GM18526 (cell line): ENCODE measurements around the gene KIAA2012.

Experiments used
- POLR2A ChIP-seq: IDR thresholded peaks from 3 replicates; pipeline ENCODE4 v1.6.1; 2011; ENCODE audit not compliant: insufficient read length; ENCODE audit errors: extremely low read depth

Gene KIAA2012

DNA sequence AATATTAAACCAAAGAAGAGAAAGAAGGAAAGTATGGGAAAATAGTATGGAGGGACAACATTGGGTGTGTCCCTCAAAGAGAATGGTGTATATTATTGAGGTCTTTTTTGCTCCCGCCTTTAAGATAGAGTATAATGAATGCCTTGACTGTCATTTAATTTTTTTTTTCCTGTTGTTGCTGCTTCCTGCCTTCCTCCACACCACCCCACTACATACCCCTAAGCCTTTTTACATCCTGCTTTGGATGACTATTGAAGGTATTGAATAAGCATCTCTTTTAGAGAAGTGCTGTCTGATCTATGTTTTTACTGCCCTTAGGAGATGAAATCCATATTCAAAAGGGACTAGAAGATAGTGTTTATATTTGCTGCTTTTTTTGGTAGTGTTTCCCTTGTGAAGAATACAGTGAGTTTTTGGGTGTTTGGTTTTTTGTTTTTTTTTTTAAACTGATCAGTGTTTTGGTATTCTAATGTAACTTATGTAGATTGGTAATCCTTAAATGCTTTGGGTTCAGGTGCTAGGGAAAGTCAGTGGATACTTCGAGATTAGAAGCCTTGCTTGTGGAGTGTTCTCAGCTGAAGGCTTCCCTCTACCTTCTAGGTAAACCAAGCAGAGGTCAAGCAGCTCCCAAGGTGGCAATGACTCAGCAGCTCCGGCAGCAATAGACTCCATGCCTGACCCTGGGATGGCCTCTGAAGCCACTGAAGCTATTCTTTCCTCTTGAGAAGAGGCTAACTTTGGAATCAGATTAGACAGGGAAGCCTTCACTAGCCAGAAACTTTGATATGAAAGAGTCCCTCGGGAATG is 34.4 kb upstream of the KIAA2012 start:
- TF ChIP-seq POLR2A: no peak

DNA sequence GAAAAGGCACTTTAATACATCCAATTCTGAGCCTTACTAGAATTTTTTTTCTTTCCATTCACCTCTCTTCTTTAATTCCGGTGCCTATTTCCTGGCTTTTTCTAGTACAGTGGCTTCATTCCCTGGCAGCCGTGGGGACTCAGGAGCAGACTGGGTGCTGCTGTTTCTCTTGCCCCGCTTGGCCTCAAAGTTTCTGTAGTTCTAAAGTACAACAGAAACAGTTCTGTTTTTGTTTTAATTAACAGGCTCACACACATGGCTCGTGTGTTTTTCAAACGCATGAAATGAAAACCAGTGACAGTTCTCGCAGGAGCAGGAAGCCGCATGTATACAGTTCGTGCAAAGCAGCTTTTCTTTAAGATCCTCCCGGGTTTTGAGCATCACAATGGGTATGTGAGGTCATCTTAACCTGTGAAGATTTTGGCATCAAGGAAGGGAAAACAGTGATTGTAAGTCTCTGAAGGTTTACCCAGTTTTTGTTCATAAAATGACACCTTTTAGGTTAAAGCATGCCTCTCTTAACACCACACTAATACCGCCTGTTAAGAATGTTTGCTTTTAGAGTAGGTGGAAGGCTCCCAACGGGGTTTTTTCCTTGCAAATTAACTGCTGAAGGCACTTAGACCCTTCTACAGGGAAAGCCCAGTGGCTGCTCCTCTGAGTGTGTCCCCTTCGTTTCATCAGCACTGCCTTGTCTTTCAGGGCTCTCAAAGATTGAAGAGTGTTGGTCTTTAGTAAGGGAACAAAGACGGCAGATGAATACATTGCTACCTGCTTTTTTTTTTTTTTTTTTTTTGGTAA is 33.6 kb upstream of the KIAA2012 start:
- TF ChIP-seq POLR2A: no peak

DNA sequence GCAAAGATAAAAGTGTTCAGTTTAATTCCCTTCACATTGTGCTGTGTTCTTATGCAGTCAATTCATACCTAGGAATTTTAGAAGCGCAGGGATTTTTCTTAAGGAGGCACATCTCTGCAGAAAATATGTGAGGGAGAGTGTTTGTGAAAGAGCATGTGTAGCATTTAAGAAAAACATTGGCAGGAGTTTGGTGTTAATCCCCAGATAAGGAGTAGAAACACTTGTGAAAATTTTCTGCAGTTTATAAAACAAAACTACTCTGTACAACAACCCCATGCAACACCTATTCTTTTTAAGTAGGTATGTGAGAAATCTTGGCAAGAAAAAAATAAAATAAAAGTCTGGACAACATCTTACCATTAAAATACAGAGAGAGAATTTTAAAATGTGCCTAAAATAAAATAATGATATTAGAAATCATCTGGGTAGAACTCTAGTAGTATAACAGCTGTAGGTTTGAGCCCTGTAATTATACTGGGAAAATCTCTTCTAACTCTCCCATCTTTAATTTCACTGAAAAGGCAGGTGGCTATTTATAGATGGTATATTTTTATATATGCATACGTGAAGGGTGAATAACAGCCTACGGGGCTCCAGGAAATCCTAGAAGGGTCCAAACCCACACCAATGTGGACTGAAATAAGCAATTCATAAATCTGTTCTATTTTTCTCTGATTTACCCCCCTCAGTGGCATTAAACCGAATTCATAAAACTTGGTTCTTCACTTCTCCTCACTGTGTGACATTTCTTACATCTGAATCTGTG is 32.8 kb upstream of the KIAA2012 start:
- TF ChIP-seq POLR2A: no peak

DNA sequence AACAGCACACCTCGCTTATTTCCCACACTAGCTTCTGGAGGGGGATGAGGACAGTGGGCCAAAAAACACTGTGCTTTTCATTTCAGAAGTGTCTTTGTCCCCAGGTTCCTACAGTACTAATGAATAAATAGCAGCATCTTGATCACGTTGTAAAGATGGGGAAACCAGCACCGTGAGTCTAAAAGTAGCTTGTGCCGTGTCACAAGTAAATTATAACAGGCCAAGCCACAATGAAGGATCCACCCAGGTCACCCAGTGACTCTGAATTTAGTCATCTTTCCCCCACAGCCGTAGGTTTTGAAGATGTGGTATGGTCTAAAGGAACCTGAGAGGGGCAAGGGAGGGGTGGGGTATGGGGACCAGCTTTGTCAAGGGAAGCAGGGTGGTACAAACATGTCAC is 30.6 kb upstream of the KIAA2012 start:
- no peak for TF ChIP-seq POLR2A

DNA sequence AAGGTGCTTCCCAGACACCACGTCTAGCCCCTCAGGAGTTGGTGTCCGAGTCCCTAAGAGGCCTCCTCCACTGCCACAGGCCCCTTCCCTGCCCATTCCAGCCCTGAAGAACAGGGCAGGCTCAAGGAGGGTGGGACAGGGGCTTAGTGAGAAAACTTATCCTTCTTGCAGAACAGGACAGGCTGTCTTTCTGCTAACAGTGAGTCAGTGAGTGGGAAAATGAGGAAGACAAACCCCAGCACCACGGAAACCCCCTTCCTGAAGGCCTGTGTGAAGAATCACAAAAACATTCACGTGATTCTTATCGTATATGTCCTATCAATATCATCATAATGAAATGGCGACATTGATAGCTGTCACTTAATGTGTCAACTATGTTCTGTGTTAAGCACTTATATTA is 29.6 kb upstream of the KIAA2012 start:
- no peak for TF ChIP-seq POLR2A

DNA sequence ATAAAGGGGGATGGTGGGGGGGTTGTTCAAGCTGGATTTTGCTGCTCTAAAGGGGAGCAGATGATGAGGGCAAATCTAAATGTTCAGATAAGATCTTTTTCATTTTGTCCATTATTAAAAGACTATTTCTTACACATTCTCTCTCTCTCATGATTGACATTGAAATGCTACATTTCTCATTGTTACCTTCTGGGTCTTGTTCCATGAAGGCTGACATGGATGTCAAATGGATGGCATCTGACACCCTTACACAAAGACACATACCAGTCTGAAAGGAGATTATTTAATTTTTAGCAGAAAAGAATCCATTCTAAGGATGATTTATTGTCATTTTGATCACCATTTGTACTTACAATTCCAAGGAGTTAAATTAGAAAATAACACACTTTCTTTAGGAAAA is 28.3 kb upstream of the KIAA2012 start:
- no peak for TF ChIP-seq POLR2A

DNA sequence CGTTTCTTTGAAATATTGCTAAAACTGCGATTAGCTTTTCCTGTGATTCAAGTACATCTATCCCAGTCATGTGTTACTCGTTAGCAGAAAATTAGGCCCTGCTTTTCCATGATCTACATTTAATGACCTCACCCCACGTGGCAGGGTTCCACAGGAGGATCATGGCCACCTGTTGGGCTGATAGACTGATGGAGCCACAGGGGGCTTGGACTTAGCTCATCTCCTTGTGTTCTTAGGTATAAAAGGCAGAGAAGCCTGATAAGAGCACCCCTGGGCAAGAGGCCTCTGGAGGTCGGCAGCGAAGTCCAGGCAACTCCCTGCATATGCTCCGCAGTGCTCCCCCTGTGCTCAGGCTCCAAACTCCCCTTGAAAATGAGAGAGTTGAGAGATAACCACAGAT is 26.5 kb upstream of the KIAA2012 start:
- no peak for TF ChIP-seq POLR2A

DNA sequence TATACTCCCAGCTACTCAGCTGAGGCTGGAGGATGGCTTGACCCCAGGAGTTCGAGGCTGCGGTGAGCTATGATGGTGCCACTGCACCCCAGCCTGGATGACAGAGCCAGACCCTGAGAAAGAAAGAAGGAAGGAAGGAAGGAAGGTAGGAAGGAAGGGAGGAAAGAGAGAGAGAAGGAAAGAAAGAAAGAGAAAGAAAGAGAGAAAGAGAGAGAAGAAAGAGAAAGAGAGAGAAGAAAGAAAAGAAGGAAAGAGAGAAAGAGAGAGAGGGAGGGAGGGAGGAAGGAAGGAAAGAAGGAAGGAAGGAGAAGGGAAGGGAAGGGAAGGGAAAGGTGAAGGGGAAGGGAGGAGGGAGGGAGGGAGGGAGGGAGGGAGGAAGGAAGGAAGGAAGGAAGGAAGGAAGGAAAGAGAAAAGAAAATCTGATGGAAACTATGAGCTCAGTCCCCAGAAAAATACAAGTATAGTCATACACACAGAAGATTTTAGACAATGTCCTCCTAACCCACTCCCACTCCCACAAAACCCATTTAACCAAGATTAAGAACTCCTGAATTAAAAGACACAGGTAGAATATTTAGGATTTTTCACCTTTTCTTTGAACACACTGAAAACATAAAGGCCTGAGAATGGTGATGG is 23.8 kb upstream of the KIAA2012 start:
- no peak for TF ChIP-seq POLR2A

DNA sequence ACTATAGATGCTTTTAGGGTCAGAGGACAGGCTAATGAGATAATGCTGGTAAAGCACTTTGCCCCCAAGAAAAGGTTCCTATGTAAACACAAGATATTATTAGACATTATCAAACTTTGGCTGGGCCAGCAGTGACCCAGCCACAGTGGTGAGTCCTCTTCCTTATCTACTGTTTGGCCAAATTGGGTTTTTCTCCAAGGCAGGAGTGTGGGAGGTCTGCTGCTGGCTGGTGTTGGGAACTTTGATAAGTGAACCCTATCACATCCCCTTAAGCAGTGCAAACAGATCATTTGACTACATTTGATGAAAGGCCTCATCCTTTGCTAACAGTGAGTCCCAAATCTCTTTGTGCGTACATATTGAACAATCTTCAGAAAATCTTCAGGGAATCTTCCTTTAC is 23.2 kb upstream of the KIAA2012 start:
- TF ChIP-seq POLR2A: no peak

DNA sequence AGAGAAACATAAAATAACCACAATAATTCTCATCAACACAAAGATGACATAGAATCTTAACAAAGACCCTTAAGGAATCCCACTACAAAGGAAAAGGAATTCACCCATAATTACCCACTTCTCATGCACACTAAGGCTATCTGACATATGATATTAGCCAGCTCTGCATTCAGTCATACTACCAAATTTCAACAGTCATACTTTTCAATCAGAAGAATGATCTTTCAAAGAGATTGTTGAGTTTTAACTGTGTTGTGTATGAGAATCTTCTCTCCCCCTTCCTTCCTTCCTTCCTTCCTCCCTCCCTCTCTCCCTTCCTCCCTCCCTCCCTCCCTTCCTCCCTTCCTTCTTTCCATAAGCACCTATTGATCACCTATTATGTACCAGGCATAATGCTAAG is 22.4 kb upstream of the KIAA2012 start:
- no peak for TF ChIP-seq POLR2A

DNA sequence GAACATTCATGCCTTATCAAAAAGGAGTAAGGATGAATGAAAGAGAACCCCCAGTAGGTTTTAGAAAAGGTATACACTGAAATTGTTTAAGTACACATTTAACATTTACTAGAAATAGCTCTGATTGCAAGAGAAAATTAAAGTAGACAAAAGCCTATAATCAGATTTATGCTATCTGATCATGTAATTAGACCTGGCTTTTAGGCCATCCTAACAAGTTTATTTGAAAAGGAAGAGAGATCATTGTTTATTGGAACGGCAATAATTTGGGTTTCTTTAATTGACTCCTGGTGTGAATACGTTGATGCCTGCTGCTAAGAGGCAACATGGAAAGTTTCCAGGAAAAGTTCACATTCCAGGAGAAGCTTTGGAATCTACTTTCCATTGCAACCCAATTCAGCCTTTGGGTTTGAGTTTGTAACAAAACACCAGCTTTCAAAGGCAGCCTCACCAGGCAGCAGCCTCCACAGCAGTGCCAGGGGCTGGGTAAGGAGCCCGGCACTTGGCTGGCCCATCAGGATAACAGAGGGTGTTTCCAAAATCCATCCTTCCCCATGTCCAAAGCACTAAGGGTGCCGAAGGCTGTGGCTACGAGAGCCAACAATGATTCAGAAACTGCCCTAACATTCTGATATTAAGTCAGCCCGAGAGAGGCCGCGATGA is 21.4 kb upstream of the KIAA2012 start:
- no peak for TF ChIP-seq POLR2A

DNA sequence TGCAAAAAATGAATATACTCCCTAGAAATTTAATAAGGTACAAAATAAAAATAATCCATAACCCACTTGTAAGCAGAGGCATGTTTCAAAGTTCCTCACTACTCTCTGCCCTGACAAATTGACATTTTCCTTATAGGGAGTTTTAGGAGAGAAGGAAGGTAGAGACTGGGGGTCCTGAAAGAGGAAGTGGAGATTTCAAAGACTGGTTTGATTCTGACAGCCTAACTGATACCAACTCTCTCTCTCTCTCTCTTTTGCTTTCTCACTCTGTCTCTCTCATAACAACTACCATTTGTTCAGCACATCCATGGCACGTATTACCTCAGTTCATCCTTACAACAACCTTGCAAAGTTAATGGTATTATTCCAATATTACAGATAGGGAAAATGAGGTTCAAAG is 20.8 kb upstream of the KIAA2012 start:
- TF ChIP-seq POLR2A: no peak

DNA sequence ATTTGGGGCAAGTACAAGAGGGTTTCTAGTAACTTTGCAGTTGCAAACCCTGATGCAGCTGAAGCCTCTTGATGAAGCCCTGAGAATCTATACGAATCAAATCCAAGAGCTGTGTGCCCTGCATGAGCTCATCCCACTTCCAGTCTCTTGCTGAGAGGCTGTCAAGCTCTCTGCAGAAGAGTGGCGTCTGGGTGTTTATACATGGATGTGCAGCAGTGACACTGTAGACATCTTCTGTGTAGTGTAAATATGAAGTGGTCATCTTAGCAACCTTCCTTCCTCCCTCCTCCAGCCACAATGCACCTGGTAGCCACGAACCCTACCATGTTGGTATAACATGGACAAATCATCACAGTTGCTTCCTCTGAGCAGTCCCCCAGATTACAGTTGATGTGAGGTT is 18.4 kb upstream of the KIAA2012 start:
- TF ChIP-seq POLR2A: no peak

DNA sequence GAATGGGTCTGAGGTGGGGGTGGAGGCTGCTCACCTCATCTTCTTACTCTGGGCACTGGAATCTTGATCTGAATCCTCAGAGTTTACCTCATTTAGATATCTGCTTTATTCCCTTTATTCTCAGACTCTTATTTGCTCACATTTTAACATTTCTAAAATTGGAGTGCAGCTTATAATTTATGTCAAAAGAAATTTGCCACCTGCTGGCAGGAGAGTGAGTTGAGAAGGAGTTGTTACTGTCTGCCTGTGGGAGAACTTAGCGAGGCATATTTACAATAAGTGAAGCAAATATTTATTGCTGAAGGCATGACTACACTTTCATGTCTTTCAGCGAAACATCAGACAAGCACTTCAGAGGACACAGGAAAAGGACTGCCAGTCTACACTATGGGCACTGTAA is 16.4 kb upstream of the KIAA2012 start:
- no peak for TF ChIP-seq POLR2A

DNA sequence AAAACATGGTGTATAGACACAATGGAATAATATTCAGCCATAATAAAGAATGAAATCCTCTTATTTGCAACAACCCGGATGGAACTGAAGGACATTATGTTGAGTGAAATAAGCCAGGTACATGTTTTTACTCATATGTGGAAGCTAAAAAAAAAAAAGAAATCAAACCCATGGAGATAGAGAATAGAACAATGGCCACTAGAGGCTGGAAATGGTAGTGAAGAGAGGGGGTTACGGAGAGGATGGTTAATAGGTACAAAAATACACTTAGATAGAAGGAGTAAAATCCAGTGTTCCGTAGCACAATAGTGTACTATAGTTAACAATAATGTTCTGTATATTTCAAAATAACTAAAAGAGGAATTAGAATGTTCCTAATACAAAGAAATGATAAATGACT is 12.8 kb upstream of the KIAA2012 start:
- no peak for TF ChIP-seq POLR2A
